Astrocyte (in vitro differentiated cells and primary cell): ENCODE measurements around the gene TSPAN15. TPM values are rescaled to one million over a fixed set of nuclear protein-coding genes. Genes with fewer than 3 reads are reported as not detected.

Experiments used
- DNase-seq: peaks from one replicate; pipeline ENCODE4 v3.0.0-alpha.2; 2010; ENCODE audit warnings: low read depth
- FAIRE-seq: peaks from 2 replicates; lab custom pipeline; 2011; peaks lifted over from hg19 to GRCh38; lab: Jason Lieb, UNC
- H2AFZ ChIP-seq: 2 replicates; pipeline ENCODE4 v1.6.0; 2012; ENCODE audit warnings: low read depth, low read length, inconsistent platforms
- H3K27ac ChIP-seq: 2 replicates; pipeline ENCODE4 v1.5.1; 2011; ENCODE audit warnings: low read depth, low read length, inconsistent platforms
- H3K27me3 ChIP-seq: 2 replicates; pipeline ENCODE4 v1.6.0; 2011; ENCODE audit warnings: low read length, inconsistent platforms; ENCODE audit not compliant: insufficient read depth
- H3K36me3 ChIP-seq: 2 replicates; pipeline ENCODE4 v1.5.1; 2011; ENCODE audit warnings: low read length, inconsistent platforms; ENCODE audit not compliant: insufficient read depth
- H3K4me1 ChIP-seq: 2 replicates; pipeline ENCODE4 v1.5.1; 2011; ENCODE audit warnings: low read length, inconsistent platforms; ENCODE audit not compliant: insufficient read depth
- H3K4me2 ChIP-seq: 2 replicates; pipeline ENCODE4 v1.6.0; 2012; ENCODE audit warnings: low read length, inconsistent platforms
- H3K4me3 ChIP-seq: 2 replicates; pipeline ENCODE4 v1.5.1; 2011; ENCODE audit warnings: low read depth, mild to moderate bottlenecking, low read length, inconsistent platforms; ENCODE audit not compliant: insufficient read depth
- H3K79me2 ChIP-seq: 2 replicates; pipeline ENCODE4 v1.6.0; 2012; ENCODE audit warnings: mild to moderate bottlenecking, low read length, inconsistent platforms; ENCODE audit not compliant: insufficient read depth
- H3K9ac ChIP-seq: 2 replicates; pipeline ENCODE4 v1.6.0; 2012; ENCODE audit warnings: mild to moderate bottlenecking, low read length, inconsistent platforms
- H3K9me3 ChIP-seq: 2 replicates; pipeline ENCODE4 v1.5.1; 2012; ENCODE audit warnings: low read depth, mild to moderate bottlenecking, low read length, inconsistent platforms; ENCODE audit not compliant: insufficient read depth
- H4K20me1 ChIP-seq: 2 replicates; pipeline ENCODE4 v1.6.0; 2012; ENCODE audit warnings: low read length, inconsistent platforms; ENCODE audit not compliant: insufficient read depth
- H3K27ac Mint-ChIP-seq: one replicate; pipeline ENCODE4 v1.8.0; 2021; ENCODE audit warnings: mild to moderate bottlenecking, mixed read lengths; ENCODE audit not compliant: unreplicated experiment
- H3K27me3 Mint-ChIP-seq: one replicate; pipeline ENCODE4 v1.8.0; 2021; ENCODE audit warnings: low read depth, mixed read lengths; ENCODE audit not compliant: unreplicated experiment
- H3K36me3 Mint-ChIP-seq: one replicate; pipeline ENCODE4 v1.8.0; 2021; ENCODE audit warnings: low read depth, mixed read lengths; ENCODE audit not compliant: unreplicated experiment
- H3K4me1 Mint-ChIP-seq: one replicate; pipeline ENCODE4 v1.8.0; 2021; ENCODE audit warnings: low read depth, mixed read lengths; ENCODE audit not compliant: unreplicated experiment
- H3K4me3 Mint-ChIP-seq: one replicate; pipeline ENCODE4 v1.8.0; 2021; ENCODE audit warnings: mild to moderate bottlenecking, moderate library complexity, mixed read lengths; ENCODE audit not compliant: unreplicated experiment
- H3K9me3 Mint-ChIP-seq: one replicate; pipeline ENCODE4 v1.8.0; 2021; ENCODE audit warnings: mild to moderate bottlenecking, mixed read lengths; ENCODE audit not compliant: unreplicated experiment
- EZH2 ChIP-seq: IDR thresholded peaks from 2 replicates; pipeline ENCODE4 v1.6.1; 2012; ENCODE audit warnings: mild to moderate bottlenecking, low read length, inconsistent platforms; ENCODE audit not compliant: insufficient read depth
- total RNA-seq: library from RNA; stranded (reverse); gene quantifications from 2 replicates; pipeline ENCODE4 v1.2.1, GENCODE V29; 2021
- TF ChIP-seq, protein P1 (sequence below): IDR thresholded peaks from 2 replicates; pipeline ENCODE4 v1.5.1; 2011; ENCODE audit warnings: low read depth, mild to moderate bottlenecking, inconsistent platforms, low read length, moderate library complexity; ENCODE audit not compliant: insufficient read depth

The TSPAN15 gene
- total RNA-seq, 1 donor from 2014 or later, result 9.4 TPM

- H3K9ac ChIP-seq, result no peak overlapping the region
- FAIRE-seq (no peak), DNase-seq (no peak)
- Mint-ChIP-seq H3K36me3 (peaks cover 12% of the 10 kb centered on the region), H3K27me3 (peaks cover 7% of the 10 kb centered on the region), H3K27ac (no peak overlapping the region), H3K4me3 (no peak overlapping the region), H3K9me3 (peaks cover 2% of the 10 kb centered on the region), H3K4me1 (no peaks in the 10 kb centered on the region)
- H3K4me2 ChIP-seq, result no peak overlapping the region
- no peaks in the 10 kb centered on the region for H3K4me1 ChIP-seq
- TF ChIP-seq EZH2, result no peak
- TF ChIP-seq, protein P1, sequence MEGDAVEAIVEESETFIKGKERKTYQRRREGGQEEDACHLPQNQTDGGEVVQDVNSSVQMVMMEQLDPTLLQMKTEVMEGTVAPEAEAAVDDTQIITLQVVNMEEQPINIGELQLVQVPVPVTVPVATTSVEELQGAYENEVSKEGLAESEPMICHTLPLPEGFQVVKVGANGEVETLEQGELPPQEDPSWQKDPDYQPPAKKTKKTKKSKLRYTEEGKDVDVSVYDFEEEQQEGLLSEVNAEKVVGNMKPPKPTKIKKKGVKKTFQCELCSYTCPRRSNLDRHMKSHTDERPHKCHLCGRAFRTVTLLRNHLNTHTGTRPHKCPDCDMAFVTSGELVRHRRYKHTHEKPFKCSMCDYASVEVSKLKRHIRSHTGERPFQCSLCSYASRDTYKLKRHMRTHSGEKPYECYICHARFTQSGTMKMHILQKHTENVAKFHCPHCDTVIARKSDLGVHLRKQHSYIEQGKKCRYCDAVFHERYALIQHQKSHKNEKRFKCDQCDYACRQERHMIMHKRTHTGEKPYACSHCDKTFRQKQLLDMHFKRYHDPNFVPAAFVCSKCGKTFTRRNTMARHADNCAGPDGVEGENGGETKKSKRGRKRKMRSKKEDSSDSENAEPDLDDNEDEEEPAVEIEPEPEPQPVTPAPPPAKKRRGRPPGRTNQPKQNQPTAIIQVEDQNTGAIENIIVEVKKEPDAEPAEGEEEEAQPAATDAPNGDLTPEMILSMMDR, result no peak
- H3K9me3 ChIP-seq, result no peaks in the 10 kb centered on the region
- H3K27me3 ChIP-seq, result no peaks in the 10 kb centered on the region
- no peaks in the 10 kb centered on the region for H3K36me3 ChIP-seq
- no peaks in the 10 kb centered on the region for H4K20me1 ChIP-seq
- H3K79me2 ChIP-seq, result no peaks in the 10 kb centered on the region
- no peak overlapping the region for H2AFZ ChIP-seq
- no peak overlapping the region for H3K4me3 ChIP-seq
- no peak overlapping the region for H3K27ac ChIP-seq
These were observed 48.7 kb downstream of the TSPAN15 start for GRCh38 chr10:69499726-69500689.

DNA sequence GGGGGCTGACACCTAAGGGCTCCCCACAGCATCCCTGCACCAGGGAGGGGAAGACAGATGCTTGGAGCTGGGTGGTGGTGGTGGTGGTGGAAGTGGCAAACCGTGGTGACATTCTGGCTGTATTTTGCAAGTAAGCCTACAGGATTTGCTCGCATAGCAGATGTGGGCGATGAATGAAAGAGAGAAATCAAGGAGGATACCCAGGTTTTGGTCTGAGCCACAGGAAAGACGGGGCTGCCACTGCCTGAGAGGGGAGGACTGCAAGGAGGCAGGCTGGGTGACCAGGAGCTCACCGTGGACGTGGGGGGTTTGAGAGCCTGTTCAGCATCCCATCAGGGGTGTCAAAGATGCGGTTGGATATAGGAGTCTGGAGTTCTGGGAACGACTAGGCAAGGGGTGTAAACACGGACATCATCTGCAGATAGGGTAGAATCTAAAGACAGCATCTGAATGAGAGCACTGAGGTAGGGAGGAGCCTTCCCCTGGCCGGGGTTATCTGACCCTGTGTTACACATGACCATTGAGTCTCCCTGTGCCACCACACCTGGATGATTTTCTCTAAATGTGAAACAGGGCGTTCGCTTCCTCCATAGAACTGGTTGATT is 49.7 kb downstream of the TSPAN15 start:
- Histone ChIP-seq H3K4me2 (no peak overlapping the region), H3K27me3 (no peaks in the 10 kb centered on the region), H3K4me1 (no peaks in the 10 kb centered on the region), H3K9me3 (no peaks in the 10 kb centered on the region), H3K27ac (no peak overlapping the region), H3K36me3 (no peaks in the 10 kb centered on the region), H3K9ac (no peak overlapping the region), H4K20me1 (no peaks in the 10 kb centered on the region), H3K79me2 (no peaks in the 10 kb centered on the region), H3K4me3 (no peak overlapping the region), H2AFZ (no peak overlapping the region)
- no peak for DNase-seq
- Mint-ChIP-seq H3K27me3 (peaks cover 7% of the 10 kb centered on the region), H3K4me3 (no peak overlapping the region), H3K27ac (no peak overlapping the region), H3K36me3 (peaks cover 10% of the 10 kb centered on the region), H3K4me1 (no peaks in the 10 kb centered on the region), H3K9me3 (peaks cover 2% of the 10 kb centered on the region)
- TF ChIP-seq, protein P1, result no peak
- TF ChIP-seq EZH2, result no peak
- no peak for FAIRE-seq
